Small intestine (tissue), 16 donors: ENCODE measurements around the gene SYCP1. TPM values are rescaled to one million over a fixed set of nuclear protein-coding genes. Genes with fewer than 3 reads are reported as not detected.
A peak's percentile ranks its signal among the peaks of the same experiment; 100 is the strongest.
"Not testable (repeated sequence)": the region's sequence is repeated elsewhere in the genome, so short reads cannot be mapped to it uniquely, and the experiment has no call there.

Source experiments
- DNase-seq, 2 donors: peaks; one replicate each; pipeline versions ENCODE4 v3.0.0 to v3.0.0-alpha.2; 2013
- FAIRE-seq: peaks from 2 replicates; lab custom pipeline; 2012; peaks lifted over from hg19 to GRCh38; lab: Jason Lieb, UNC
- H3K27ac ChIP-seq, 3 donors: one replicate each; pipeline ENCODE4 v1.5.1; 2013; ENCODE audit warnings: low read length in 2 of 3, mild to moderate bottlenecking in 2 of 3, control low read depth in 1 of 3, inconsistent platforms in 1 of 3, low read depth in 1 of 3, moderate library complexity in 1 of 3
- H3K27me3 ChIP-seq, 3 donors: one replicate each; pipeline ENCODE4 v1.6.1; 2013; ENCODE audit warnings: low read length in 3 of 3, inconsistent platforms in 1 of 3; ENCODE audit not compliant: control insufficient read depth in 3 of 3, insufficient read depth in 3 of 3
- H3K36me3 ChIP-seq, 3 donors: one replicate each; pipeline ENCODE4 v1.6.1; 2013; ENCODE audit warnings: low read length in 3 of 3, inconsistent platforms in 1 of 3, low read depth in 1 of 3, mild to moderate bottlenecking in 1 of 3, moderate library complexity in 1 of 3; ENCODE audit not compliant: control insufficient read depth in 3 of 3, insufficient read depth in 2 of 3
- H3K4me1 ChIP-seq, 3 donors: one replicate each; pipeline ENCODE4 v1.6.1; 2013; ENCODE audit warnings: low read length in 2 of 3, inconsistent platforms in 1 of 3, low read depth in 1 of 3, mild to moderate bottlenecking in 1 of 3, moderate library complexity in 1 of 3; ENCODE audit not compliant: control insufficient read depth in 3 of 3, insufficient read depth in 2 of 3
- H3K4me3 ChIP-seq, 3 donors: one replicate each; pipeline ENCODE4 v1.5.1; 2013; ENCODE audit warnings: low read length in 3 of 3, control low read depth in 1 of 3, inconsistent platforms in 1 of 3, low read depth in 1 of 3, mild to moderate bottlenecking in 1 of 3, moderate library complexity in 1 of 3
- H3K9me3 ChIP-seq, 2 donors: one replicate each; pipeline ENCODE4 v1.6.1; 2013; ENCODE audit warnings: low read depth in 1 of 2, low read length in 1 of 2; ENCODE audit not compliant: control insufficient read depth in 2 of 2, insufficient read depth in 1 of 2
- WGBS, 3 donors: extraction: QIAGEN DNeasy Blood & Tissue Kit; methylation state at CpG; one replicate each; pipeline ENCODE4 v1.1.7; 2013; 5-methylcytosine and 5-hydroxymethylcytosine counted together
- long read RNA-seq, 10 donors: transcript quantifications; one replicate each; lab custom pipeline, GENCODE V29; 2026
- polyA plus RNA-seq, 4 donors: library from polyadenylated mRNA; stranded (reverse) in 3 of 4; unstranded in 1 of 4; fragments of 200-250 nt in 3 of 4; fragments of 120-200 nt in 1 of 4; gene quantifications; one replicate each; pipeline versions ENCODE4 v1.2.1 to v1.2.3, GENCODE V29; 2013
- donor health status: healthy with polysubstance abuse.
- donor health status: control.
- donor health status: control.
- donor health status: Bipolar disorder and iron deficiency.
- donor health status: healthy.

Gene SYCP1, protein sequence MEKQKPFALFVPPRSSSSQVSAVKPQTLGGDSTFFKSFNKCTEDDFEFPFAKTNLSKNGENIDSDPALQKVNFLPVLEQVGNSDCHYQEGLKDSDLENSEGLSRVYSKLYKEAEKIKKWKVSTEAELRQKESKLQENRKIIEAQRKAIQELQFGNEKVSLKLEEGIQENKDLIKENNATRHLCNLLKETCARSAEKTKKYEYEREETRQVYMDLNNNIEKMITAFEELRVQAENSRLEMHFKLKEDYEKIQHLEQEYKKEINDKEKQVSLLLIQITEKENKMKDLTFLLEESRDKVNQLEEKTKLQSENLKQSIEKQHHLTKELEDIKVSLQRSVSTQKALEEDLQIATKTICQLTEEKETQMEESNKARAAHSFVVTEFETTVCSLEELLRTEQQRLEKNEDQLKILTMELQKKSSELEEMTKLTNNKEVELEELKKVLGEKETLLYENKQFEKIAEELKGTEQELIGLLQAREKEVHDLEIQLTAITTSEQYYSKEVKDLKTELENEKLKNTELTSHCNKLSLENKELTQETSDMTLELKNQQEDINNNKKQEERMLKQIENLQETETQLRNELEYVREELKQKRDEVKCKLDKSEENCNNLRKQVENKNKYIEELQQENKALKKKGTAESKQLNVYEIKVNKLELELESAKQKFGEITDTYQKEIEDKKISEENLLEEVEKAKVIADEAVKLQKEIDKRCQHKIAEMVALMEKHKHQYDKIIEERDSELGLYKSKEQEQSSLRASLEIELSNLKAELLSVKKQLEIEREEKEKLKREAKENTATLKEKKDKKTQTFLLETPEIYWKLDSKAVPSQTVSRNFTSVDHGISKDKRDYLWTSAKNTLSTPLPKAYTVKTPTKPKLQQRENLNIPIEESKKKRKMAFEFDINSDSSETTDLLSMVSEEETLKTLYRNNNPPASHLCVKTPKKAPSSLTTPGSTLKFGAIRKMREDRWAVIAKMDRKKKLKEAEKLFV
- polyA plus RNA-seq: under 1 TPM in 1 of 4 donors, not detected in 3; 0.06 TPM
- long read RNA-seq, donor 1: 0 reads
- long read RNA-seq, donor 2: 0 reads
- long read RNA-seq, donor 3: 0 reads
- long read RNA-seq, donor 4: 0 reads
- long read RNA-seq, donor 5: 0 reads
- long read RNA-seq, donor 6: 0 reads
- long read RNA-seq, donor 7: 0 reads
- long read RNA-seq, donor 8: 0 reads
- long read RNA-seq, donor 9: 0 reads
- long read RNA-seq, donor 10: 0 reads

- no peaks in the 10 kb centered on the region for H3K9me3 ChIP-seq
- FAIRE-seq (no peak), DNase-seq (peak in 1 of 2 donors; percentile 6)
- 29 to 45% (median 39%) methylated on average over 40 of the region's 40 CpGs for WGBS, 3 donors
- H3K27me3 ChIP-seq: peaks cover 0 to 28% (median 9%) of the 10 kb centered on the region in 3 donors
- H3K27ac ChIP-seq: no peak within 1 kb of the TSS
- H3K4me1 ChIP-seq: no peaks in the 10 kb centered on the region
- no peak within 1 kb of the TSS for H3K4me3 ChIP-seq
- no peaks in the 10 kb centered on the region for H3K36me3 ChIP-seq
These were observed at the start of gene SYCP1 for GRCh38 chr1:114854693-114855320. Gene SYCP1 (plus strand): TSS chr1:114854863. CDS start chr1:114855465, 602 bp downstream.

- Histone ChIP-seq H3K4me3 (no peak overlapping the region), H3K27ac (no peak overlapping the region), H3K9me3 (peaks cover 0 to 7% of the 10 kb centered on the region in 2 donors), H3K36me3 (no peaks in the 10 kb centered on the region), H3K27me3 (no peaks in the 10 kb centered on the region), H3K4me1 (no peaks in the 10 kb centered on the region)
- WGBS, 3 donors: 74 to 84% (median 80%) methylated on average over 3 of the region's 3 CpGs
- no peak for FAIRE-seq
- DNase-seq: no peak
These were observed 34.8 kb upstream of the SYCP1 start for GRCh38 chr1:114819869-114820268.

- DNase-seq (no peak), FAIRE-seq (no peak)
- 91 to 95% (median 91%) methylated on average over 2 of the region's 2 CpGs for WGBS, 3 donors
- no peaks in the 10 kb centered on the region for H3K4me1 ChIP-seq
- no peaks in the 10 kb centered on the region for H3K36me3 ChIP-seq
- H3K27ac ChIP-seq: no peak overlapping the region
- H3K27me3 ChIP-seq: no peaks in the 10 kb centered on the region
- no peak overlapping the region for H3K4me3 ChIP-seq
- peaks cover 0 to 7% of the 10 kb centered on the region in 2 donors for H3K9me3 ChIP-seq
These were observed 34.3 kb upstream of the SYCP1 start for GRCh38 chr1:114820392-114820791.

DNA sequence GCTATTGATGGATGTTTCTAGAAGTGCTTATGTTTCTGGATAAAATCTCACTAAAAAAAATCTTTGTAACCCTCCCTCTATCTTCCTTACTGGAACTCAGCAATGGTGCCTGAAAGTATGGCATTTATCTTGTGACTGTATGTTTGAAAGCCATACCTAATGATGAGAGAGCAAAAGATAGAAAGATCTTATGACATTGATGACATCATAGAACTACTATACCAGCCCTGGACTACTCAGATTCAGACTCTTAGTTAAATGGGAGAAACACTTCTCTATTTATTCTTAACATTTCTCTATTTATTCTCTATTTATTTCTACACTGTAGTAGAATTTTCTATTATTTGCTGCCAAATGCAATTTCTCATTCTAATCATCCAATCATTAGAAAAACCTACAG, 32.7 kb upstream of the SYCP1 start:
- Histone ChIP-seq H3K36me3 (no peaks in the 10 kb centered on the region), H3K27me3 (no peaks in the 10 kb centered on the region), H3K4me3 (no peak overlapping the region), H3K9me3 (peaks cover 0 to 7% of the 10 kb centered on the region in 2 donors), H3K4me1 (no peaks in the 10 kb centered on the region), H3K27ac (no peak overlapping the region)
- no peak for FAIRE-seq
- DNase-seq: no peak

- no peak for DNase-seq
- WGBS, 3 donors: 68 to 85% (median 77%) methylated on average over 5 of the region's 5 CpGs
- peaks cover 0 to 10% of the 10 kb centered on the region in 2 donors for H3K9me3 ChIP-seq
- no peaks in the 10 kb centered on the region for H3K27me3 ChIP-seq
- H3K36me3 ChIP-seq: no peaks in the 10 kb centered on the region
- FAIRE-seq: no peak
- H3K27ac ChIP-seq: no peak overlapping the region
- H3K4me1 ChIP-seq: no peaks in the 10 kb centered on the region
- H3K4me3 ChIP-seq: no peak overlapping the region
These were observed 26.4 kb upstream of the SYCP1 start for GRCh38 chr1:114828251-114828650.

GRCh38 chr1:114830075-114830474, 24.6 kb upstream of the SYCP1 start:
- DNase-seq, H3K4me3 ChIP-seq, H3K36me3 ChIP-seq, H3K27me3 ChIP-seq, H3K4me1 ChIP-seq, H3K27ac ChIP-seq, FAIRE-seq, H3K9me3 ChIP-seq: not testable (repeated sequence)
- WGBS, 3 donors: 77 to 82% (median 77%) methylated on average over 1 of the region's 1 CpG

DNA sequence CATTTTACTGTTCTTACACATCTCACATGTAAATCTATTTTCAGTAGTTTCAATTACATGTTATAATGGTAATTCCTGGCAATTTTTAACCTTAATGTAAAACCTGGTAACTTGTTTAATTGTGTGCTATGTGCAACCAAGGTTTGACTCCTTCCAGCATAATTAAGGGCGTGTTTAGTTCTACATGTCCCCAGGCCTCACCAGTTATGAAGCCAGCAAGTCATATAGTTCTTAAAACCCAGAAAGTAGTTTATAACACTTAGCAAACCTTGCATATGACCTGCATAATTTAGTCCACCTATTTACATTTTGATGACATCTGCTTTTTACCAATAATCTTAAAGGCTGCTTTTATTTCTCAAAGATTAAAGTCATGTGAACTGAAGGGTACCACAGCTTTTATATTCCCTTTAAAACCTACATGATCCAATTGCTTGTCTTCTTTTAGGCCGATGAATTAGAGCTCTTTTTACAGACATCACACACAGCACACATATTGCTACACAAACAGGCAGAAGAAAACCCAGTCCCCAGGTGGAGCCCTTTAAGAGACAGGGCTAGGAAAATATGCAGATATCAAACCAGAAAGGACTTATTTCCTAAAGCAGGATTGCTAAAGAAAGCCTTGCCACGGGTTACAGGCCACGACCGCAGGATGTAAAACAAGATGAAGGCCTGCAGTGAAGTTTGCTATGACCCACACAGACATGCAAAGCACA, 23.2 kb upstream of the SYCP1 start:
- Histone ChIP-seq H3K27ac (no peak overlapping the region), H3K4me1 (no peaks in the 10 kb centered on the region), H3K36me3 (no peaks in the 10 kb centered on the region), H3K4me3 (no peak overlapping the region), H3K27me3 (no peaks in the 10 kb centered on the region), H3K9me3 (peaks cover 0 to 3% of the 10 kb centered on the region in 2 donors)
- no peak for DNase-seq
- WGBS, 3 donors: 85 to 91% (median 88%) methylated on average over 5 of the region's 5 CpGs
- FAIRE-seq: no peak
